Measurements from ENCODE around the gene SH3RF3.
"Not testable (repeated sequence)": the region's sequence is repeated elsewhere in the genome, so short reads cannot be mapped to it uniquely, and the experiment has no call there.

Gene SH3RF3

GRCh38 chr2:109204412-109204811 is 75.4 kb downstream of the SH3RF3 start:
- DNase-seq: no peak

- DNase-seq: no peak
These were observed 76.4 kb downstream of the SH3RF3 start for GRCh38 chr2:109205447-109205846.

- no peak for DNase-seq
These were observed 77.7 kb downstream of the SH3RF3 start for GRCh38 chr2:109206569-109207146.

- DNase-seq: no peak
These were observed 78.2 kb downstream of the SH3RF3 start for GRCh38 chr2:109207176-109207575.

- no peak for DNase-seq
These were observed 79.3 kb downstream of the SH3RF3 start for GRCh38 chr2:109208071-109208950.

GRCh38 chr2:109208951-109209335 is 79.9 kb downstream of the SH3RF3 start:
- no peak for DNase-seq

GRCh38 chr2:109209412-109209811 is 80.4 kb downstream of the SH3RF3 start:
- DNase-seq: no peak

GRCh38 chr2:109209941-109210340 is 80.9 kb downstream of the SH3RF3 start:
- DNase-seq: no peak

GRCh38 chr2:109210431-109211200 is 81.6 kb downstream of the SH3RF3 start:
- no peak for DNase-seq

- no peak for DNase-seq
These were observed 82.3 kb downstream of the SH3RF3 start for GRCh38 chr2:109211315-109211714.

- DNase-seq: no peak
These were observed 84.0 kb downstream of the SH3RF3 start for GRCh38 chr2:109212836-109213563.

GRCh38 chr2:109213646-109214433 is 84.8 kb downstream of the SH3RF3 start:
- DNase-seq: no peak

- no peak for DNase-seq
These were observed 85.8 kb downstream of the SH3RF3 start for GRCh38 chr2:109214651-109215371.

- DNase-seq: no peak
These were observed 86.9 kb downstream of the SH3RF3 start for GRCh38 chr2:109215866-109216265.

- DNase-seq: no peak
These were observed 87.3 kb downstream of the SH3RF3 start for GRCh38 chr2:109216332-109216731.

GRCh38 chr2:109217362-109218086 is 88.5 kb downstream of the SH3RF3 start:
- no peak for DNase-seq

- no peak for DNase-seq
These were observed 89.2 kb downstream of the SH3RF3 start for GRCh38 chr2:109218087-109218791.

- no peak for DNase-seq
These were observed 89.8 kb downstream of the SH3RF3 start for GRCh38 chr2:109218792-109219126.

GRCh38 chr2:109220860-109221259 is 91.9 kb downstream of the SH3RF3 start:
- DNase-seq: no peak

GRCh38 chr2:109221316-109221715 is 92.3 kb downstream of the SH3RF3 start:
- not testable (repeated sequence) for DNase-seq
